Embryonic facial prominence (tissue), 1 donor: ENCODE data around the gene DYRK3.
A peak's percentile ranks its signal among the peaks of the same experiment; 100 is the strongest.
"Not testable (repeated sequence)": the region's sequence is repeated elsewhere in the genome, so short reads cannot be mapped to it uniquely, and the experiment has no call there.

Experiments used
- DNase-seq: peaks from one replicate; pipeline ENCODE4 v3.0.0-alpha.2; 2016; ENCODE audit errors: extremely low spot score

Gene DYRK3

GRCh38 chr1:206631085-206631509, 4.2 kb upstream of the DYRK3 start:
- DNase-seq = peak; percentile 19

- no peak for DNase-seq
Measured at GRCh38 chr1:206633708-206634121, 1.6 kb upstream of the DYRK3 start.

DNA sequence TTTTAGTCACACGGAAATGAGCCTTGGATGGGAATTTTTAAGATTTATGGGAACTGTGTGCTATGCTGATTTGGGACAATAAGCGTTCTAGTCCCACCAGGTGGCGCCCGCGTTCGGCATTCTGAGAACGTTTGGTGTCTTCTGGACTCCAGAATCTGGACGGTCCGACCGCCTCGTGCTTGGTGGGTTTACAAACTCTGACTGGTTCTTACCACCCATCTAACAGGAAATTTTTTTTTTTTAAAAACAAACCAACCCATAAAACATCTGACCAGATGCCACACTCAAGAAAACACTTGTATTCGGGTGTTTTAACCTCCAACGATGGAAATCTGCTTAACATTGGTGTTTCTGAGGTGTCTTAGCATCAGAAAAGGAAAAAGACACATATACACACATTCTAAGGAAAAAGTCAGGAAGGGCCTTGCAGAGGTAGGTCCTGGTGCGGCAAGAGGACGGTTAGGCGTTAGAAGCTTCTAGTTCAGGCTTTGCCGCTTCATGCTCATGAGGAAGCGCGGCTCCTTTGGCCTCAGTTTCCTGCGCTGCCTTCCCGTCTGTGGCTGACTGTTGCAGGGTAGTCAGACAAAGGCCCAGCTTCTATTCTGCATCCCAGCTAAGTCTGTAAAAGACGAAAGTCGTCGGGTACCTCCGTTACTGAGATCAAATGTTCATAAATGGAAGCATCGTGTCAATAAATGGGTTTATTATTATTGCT, 814 bp upstream of the DYRK3 start:
- DNase-seq = peak; percentile 78

- no peak for DNase-seq
Measured at GRCh38 chr1:206635978-206636345, 626 bp downstream of the DYRK3 start.

GRCh38 chr1:206636671-206637070, 1.3 kb downstream of the DYRK3 start:
- DNase-seq = no peak

GRCh38 chr1:206637605-206638004, 2.3 kb downstream of the DYRK3 start:
- DNase-seq = no peak

- DNase-seq = not testable (repeated sequence)
Measured at GRCh38 chr1:206642074-206642473, 6.7 kb downstream of the DYRK3 start.

GRCh38 chr1:206643118-206643698, 7.9 kb downstream of the DYRK3 start:
- DNase-seq = no peak

- no peak for DNase-seq
Measured at GRCh38 chr1:206646504-206646903, 11.2 kb downstream of the DYRK3 start.

DNA sequence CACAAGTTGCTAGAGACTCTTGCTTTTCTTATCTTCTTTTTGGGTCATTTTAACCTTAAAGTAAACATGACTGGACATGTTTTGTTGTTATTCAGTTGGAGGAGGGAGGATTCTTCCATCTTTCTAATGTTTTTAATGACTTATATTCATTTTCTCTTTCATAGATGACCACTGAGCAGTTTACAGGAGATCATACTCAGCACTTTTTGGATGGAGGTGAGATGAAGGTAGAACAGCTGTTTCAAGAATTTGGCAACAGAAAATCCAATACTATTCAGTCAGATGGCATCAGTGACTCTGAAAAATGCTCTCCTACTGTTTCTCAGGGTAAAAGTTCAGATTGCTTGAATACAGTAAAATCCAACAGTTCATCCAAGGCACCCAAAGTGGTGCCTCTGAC, 11.9 kb downstream of the DYRK3 start:
- no peak for DNase-seq

DNA sequence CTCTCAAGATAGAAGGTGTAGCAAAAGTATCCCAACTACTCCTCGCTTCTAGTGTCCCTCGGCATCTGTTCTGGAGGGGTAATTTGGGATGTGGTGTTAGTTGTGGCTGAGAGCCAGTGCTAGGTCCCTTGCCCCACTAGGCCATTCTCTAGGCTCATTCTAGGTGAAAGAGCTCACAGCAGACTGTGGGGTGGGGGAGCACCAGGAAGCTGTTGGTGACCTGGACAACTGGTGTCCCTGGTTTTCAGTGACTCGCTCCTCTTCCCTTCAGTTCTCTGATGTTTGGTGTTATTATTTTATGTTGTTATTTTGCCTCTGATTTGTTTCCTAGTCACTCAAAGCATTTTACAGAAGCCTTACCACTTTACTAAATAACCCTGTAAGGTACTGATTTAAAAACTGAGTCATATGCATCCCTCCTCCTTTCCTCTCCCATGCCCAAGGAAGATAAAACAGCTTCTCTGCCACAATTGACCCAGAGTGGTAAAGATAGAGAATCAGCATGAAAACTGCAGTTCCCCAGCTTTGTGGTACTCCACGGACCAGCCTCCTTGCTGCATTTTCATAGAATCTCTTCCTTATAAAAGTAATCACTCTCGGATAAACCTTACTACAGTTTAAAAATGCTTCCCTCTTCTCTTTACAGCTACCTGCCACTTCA, 14.1 kb downstream of the DYRK3 start:
- no peak for DNase-seq

- DNase-seq = no peak
Measured at GRCh38 chr1:206651014-206651413, 15.7 kb downstream of the DYRK3 start.

DNA sequence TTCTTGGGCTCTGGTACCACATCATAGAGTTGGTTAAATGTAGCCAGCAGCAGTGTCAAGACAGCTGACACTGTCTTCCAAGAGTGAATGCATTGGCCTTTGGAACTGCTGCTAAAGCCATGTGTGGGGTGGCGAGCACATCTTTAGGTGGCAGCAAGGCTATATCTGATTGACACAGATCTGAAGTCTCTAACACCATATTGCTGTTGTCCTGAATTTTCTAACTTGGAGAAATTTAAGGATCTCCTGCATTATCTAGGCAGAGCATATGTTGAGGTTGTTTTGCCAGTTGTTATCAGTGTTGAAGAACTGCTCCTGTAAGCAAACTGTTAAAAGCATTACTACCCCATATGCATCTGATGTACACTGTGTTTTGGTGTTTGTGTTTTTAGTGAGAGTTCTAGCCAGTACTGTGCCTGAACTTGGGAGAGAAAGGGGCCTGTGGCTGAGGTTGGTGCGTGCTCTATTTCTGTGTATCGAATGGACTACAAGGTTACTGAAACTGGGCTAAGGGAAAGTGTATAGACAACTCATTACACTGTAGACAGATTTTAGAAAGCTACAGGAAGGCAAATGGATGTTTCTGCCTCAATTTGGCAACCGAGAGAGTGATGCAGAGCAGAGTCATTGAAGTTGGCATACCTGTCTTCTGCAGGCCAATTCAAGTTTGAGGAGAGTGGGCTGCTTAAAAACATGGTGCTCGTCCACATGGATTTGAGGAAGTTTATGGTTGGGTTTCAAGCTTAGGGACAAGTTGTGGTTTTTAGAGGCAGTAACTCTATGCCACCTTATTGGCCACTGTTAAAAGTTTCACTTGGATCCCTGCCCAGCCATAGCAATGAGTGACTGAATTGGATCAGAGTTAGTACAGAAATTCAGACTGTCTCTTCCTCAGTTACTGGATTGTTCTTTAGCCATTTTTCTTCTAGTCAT, 16.9 kb downstream of the DYRK3 start:
- DNase-seq = no peak

DNA sequence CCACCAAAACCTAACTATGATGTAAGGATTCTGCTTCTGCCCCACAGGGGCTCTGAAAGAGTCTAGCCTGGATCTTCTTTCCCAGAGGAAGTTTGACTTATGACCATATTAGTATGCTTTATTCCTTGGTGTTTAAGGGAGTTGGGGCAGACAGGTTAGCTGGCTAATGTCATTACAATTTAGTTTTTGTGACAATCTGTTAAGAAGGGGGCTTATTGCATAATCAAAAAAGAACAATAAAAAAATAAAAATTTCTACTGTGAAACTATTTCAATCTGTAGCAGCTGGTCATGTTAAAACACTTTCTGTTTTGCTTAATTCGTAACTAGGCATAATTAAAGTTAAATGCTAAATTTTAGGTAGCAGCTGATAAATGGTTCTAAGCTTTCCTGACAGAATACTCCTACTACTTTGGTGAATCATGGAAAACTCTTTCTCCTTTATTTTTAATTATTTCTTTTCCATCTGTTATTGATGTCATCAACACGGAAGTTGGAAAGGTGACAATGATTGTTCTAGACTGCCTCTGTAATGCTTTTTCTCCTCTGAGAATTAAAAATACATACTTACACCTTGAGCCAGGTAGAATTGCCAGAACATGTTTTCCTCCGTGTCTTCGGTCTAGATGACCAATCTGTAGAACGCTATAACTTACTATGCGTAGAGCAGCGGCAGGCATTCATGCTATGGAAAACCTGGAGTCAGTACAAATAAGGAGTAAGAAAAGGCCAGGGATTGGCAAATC, 18.6 kb downstream of the DYRK3 start:
- DNase-seq = no peak

DNA sequence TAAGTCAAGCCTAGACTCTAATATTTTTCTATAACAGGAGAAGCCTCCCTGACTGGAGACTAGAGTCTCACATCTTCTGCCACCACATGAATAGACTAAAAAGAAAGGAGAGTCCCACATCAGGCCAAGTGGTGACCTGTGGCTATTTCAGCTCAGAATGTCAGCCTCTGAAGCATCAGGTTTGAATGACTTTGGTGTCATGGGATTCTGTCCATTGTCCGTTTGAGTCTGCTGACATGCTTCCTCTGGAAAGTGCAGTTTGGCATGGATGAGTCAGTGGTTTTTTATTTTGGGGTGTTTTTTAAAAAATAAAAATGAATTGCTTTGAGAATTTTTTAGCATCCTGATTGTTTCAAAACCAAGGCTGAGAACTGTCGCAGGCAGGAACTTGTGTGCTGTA, 19.5 kb downstream of the DYRK3 start:
- no peak for DNase-seq

- no peak for DNase-seq
Measured at GRCh38 chr1:206655471-206655882, 20.1 kb downstream of the DYRK3 start.

DNA sequence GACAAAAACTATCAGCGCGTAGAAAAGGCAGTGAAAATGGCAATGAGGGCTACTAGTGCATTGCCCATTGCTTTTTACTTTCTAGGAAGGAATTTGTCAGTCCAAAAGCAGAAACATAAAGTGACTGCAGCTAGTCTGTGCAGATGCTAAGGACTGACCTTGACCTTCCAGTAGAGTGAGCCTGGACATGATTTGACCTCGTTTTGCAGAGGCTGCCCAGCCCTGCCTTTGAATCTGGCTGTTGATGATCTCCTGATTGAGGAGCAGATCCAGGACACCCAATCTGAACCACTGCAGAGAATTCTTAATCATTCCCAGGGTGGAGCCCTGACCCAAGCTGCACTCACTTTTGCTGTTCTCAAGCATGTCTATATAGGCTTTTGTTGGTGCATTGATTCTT, 21.6 kb downstream of the DYRK3 start:
- no peak for DNase-seq

GRCh38 chr1:206657751-206658150, 22.4 kb downstream of the DYRK3 start:
- no peak for DNase-seq

DNA sequence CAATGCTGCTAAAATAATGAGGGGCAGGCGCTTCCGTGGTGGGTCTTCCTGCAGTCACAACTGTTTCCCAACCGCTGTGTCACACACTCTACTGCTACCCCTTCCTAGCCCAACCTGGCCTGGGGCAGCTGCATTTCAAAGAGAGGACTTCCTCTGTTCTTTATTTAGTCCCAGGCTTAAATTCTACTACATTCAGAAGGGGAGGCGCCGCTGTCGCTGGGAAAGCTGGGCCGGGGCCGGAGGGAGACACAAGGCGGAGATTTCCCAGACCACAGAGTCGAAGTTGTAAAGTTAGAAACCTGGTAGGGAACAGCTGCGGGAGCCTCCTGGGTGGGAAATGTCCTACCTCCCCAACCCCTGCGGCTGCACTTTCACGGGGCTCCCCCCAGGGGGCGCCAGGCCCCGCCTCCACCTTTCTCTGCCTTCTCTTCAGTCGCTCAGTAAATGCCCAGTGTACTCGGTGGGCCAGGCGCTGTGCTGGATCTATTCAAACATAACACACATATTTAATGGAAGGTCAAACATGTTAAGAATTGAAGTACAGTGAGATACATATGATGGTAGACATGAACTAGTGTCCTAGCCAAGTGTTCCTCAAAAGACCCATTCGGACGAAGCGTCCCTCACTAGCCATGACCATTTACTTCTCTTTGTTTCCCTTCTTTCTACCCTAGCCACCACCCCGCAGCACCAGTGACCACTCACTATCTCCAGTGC, 23.1 kb downstream of the DYRK3 start:
- no peak for DNase-seq

DNA sequence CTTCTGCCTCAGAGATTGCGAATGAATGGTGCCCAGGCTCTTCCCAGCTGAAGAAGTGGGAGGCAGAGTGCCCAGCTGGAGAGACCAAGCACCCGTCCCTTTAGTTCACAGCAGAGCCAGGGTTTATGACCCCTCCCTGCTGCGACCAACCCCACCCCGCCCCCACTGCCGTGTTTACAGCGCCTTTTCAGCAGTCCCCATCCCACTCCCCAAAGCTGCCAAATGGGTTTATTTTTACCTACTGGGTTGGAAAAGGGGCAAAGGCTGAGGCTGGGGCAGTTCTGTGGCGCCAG, 23.6 kb downstream of the DYRK3 start:
- no peak for DNase-seq

- no peak for DNase-seq
Measured at GRCh38 chr1:206660136-206660535, 24.8 kb downstream of the DYRK3 start.
